NCI-H524 (cell line): ENCODE measurements around the gene MESD.

ENCODE experiments used
- DNase-seq, 2 experiments: peaks; one replicate each; lab custom pipeline; 2025; lab: John Stamatoyannopoulos, UW

MESD gene

DNA sequence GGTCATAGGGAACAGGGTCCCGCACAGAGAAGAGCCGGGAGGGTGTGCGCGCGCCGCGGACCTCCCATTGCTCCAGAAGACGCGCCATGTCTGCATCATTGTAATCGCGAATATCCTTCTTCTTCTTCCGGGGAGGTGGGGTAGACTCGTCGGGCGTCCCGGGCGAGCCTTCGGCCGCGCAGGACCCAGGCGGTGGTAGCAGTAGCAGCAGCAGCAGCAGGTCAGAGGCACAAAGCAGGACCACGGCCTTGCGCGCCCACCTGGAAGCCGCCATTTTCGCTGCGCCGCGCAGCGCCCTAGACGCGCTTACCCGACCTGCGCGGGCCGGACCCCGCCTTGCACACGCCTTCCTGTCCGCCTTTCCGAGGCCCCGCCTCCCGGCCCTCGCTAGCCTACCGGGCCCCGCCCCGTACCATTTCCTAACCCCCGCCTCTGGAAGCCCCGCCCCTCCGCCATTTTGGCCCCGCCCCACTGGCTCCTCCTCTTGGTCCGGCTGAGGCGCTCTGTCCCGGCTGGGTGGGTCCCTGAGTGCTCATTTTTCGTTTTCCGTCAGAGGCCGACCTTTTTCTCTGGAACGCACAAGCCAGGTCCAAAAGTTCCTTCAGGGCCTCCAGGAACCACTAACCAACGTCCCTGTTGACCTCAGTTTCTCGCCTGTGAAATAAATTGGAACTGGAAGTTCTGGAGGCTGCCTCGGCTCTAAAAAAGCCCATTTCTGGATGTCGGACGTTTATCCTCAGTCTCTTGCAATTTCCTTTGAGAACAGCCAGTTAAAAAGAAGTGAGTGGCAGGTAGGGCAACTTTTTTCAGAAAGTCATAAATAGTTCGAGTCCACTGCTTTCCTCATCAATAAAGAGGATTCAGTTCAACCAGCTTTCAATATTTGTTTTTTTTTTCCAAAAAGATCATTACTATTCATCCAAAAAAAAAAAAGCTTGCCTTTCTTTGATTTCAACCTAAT lies at the start of gene MESD:
TSS of gene MESD (minus strand) at position 302 of the 961 bp plus-strand sequence. CDS start at position 274, 28 bp downstream.
- peak; percentile 93 to 95 for DNase-seq

DNA sequence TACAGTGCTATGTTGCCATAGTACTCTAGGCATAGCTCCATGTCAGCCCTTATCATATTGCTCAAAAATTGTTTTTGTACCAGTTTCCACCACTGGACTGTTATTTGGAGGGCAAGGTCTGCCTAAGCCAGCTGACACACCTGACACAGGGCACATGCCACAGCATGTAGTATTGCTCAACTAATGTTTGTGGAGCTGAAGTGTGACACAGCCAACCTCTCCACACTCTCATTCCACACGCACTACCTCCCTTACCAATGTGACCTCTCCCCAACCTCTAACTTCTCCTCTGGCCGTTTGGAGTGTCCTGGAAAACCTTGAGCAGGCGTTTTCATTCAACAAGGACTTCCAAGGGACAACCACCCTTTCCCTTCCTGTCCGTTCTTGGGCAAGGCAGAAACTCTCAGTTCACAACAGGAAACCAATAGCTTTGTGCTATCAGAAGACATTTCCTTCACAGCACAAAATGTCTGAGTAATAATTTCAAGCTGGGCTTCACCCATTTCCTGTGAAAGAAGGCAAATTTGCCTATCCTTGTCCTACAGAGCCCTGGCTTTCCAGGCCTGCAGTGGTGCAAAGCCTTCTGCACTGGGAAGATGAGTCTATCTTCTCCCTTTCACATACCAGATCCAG lies 49.5 kb upstream of the MESD start:
- no peak for DNase-seq

- DNase-seq, result no peak
Measured at GRCh38 chr15:81037952-81038743, 48.5 kb upstream of the MESD start.

DNA sequence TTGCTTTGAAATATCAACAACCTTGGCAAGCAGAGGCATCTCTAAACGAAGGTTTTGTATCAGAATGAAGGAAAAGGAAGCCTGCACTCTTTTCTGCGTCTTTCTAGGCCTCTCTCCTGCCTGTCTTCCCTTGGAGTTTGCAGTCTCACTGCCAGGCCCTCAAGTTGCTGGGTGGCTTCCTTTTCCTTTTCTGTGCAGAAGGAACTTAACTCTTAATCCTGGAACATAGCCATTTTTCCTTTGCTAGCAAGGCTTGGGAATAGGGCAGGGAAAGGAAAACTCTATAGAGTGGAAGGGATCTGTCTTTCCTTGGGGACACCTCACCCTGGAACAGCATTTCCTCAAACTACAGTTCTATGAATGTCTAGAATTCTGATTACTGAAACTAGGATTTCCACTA lies 43.9 kb upstream of the MESD start:
- DNase-seq, result no peak

DNA sequence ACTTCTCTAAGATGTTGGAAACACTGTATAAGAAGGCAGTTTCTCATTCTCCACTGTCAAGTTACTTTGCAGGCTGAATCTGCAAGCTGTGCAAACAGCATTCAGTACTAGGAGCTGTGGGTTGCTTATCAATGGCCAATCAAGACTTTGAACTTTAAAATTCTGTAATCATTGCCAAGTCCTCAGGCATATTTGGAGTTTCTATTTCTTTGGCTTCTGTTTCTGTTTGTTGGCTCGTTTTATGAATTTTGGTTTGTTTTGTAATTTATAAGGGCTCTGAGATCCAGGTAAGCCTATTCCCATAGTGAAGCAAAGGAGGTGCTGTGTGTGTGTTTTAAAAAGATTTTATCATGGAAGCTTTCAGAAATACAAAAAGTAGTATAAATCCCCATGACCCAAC lies 43.2 kb upstream of the MESD start:
- DNase-seq, result no peak

DNA sequence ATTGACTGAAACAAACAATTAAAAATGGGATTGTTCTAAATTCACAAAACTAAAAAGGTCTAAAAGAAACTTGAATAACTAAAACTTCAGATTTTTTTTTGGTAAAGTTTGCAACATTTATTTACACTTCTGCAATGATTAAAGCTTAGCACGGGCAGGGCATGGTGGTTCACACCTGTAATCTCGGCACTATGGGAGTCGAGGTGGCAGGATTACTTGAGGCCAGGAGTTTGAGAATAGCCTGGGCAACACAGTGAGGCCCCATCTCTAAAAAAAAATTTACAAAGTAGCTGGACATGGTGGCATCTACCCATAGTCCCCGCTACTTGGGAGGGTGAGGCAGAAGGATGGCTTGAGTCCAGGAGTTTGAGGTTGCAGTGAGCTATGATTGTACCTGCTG lies 42.7 kb upstream of the MESD start:
- no peak for DNase-seq

DNA sequence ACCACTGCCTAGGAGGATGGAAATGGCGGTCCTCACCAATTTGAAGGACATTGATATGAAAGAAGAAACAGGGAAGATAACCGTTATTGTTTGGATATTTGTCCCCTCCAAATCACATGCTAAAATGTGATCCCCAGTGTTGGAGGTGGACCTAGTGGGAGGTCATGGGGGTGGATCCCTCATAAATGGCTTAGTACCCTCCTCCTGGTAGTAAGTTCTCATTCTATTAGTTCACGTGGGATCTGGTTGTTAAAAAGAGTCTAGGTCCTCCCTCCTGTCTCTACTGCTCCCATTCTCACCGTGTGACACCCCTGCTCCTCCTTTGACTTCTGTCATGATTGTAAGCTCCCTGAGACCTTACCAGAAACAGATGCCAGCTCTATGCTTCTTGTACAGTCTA lies 41.6 kb upstream of the MESD start:
- no peak for DNase-seq

- no peak for DNase-seq
Measured at GRCh38 chr15:81030301-81030750, 40.7 kb upstream of the MESD start.

DNA sequence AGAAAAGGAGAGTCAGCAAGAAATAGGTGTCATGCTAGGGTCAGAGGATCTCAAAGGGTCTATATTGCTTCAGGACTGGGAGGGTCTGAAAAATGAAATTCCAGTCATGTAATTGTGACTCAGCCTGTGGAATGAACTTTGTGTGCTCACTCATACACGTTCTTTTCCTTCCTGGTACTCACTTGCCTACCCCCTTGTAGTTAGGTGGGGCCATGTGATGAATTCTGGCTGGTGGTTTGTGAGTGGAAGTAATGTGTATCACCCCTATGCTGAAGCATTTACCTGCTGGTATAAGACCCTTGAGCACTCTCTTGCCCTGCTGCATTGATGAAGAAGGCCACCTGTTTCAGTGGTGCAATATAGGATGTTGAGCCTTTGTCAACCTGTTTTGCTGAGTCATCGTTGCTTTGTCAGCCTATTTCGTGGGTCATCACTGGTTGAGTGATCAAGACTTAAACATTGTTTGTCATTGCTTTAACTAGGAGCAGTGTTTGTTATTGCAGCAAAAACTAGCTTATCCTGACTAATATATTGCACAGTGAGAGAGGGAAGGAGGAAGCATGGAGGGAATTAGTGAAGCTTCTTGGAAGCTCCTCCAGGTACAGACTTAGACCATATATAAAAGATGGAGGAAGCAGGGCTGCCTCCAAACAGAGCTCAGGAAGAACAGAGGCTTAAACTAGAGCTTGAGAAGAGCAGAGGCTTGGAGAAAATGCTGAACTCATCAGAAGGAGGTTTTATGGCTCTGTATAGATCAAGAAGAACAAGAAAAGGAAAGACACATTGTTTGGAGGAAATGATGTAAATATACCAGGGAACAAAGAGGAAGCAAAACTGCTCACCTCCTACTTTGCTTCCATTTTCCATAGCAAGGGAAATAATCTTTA lies 40.0 kb upstream of the MESD start:
- DNase-seq, result no peak

DNA sequence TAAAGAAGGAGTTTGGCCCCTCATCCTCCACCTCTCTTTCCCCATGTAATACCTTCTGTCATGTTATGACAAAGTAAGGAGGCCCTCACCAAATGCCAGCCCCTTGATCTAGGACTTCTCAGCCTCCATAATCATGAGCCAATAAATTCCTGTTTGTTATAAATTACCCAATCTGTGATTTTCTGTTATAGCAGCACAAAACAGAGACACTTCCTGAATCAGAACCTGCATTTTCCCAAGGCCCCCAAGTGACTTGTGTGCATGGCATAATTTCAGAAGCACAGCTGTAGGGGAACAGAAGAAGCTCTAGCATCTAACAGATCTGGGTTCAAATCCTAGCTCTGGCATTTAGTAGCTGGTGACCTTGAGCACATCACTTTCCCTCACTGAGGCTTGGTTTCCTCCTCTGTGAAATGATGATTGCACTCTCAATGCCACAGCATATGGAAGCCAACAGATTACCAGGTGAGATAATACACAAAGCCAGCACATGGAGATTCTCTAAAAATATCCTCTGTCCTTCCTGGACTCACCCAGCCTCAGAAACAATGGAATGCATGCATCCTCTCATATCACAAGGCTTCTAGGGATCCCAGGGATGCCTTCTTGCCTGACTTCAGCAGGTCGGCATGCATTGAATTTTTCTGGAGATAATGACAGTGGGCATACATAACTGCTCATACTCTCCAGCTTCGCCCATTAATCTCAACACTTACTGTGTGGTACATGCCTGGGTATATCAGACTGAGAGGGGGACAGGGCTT lies 37.4 kb upstream of the MESD start:
- no peak for DNase-seq

DNA sequence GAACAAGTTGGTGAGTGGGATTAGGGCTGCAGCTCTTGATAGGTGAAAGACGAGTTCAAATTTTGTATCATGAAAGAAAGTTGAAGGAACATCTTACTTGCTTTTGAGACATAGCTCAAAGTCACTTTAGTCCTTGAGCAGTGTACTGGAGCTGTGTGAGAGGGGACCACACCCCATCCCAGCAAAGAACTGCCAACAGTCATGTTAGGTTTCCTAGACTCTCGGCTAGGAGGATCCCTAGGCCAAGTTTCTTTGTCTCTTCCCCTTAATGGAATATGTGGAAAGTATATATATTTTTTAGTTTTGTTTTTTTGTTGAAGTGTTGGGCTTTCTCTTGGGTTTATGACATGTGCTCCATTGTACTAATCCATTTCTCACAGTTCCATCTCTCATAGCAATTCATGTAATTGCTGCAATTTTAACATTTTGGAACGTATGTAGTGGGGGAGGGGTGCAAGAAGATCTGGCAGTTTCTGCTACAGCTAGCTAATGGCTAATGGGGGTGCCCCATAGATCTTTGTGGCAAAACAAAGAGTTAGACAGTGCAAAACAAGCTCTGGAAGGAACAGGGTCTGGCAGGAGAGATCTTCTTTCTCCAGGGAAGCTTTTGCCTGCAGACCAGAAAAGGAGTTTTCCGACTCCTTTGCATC lies 36.2 kb upstream of the MESD start:
- no peak for DNase-seq

DNA sequence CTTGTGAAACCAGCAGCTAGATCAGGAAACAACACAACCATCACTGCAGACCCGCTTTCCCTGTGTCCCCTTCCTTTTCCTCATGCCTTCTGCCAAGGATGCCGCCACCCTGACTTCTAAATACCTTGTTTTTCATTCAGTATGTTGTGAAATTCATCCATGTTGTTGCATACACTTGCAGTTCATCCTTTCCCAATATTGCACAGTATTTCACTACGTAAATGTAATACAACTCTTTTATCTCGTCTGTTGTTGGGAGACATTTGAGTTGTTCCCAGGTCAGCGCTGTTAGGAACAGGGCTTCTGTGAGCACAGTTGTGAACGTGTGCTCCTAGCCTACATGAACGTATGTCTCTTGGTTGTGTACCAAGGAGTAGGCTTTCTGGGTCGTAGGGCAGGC lies 35.3 kb upstream of the MESD start:
- no peak for DNase-seq

- peak in 1 of 2 experiments; percentile 39 for DNase-seq
Measured at GRCh38 chr15:81024265-81024872, 34.8 kb upstream of the MESD start.

GRCh38 chr15:81023483-81024264 lies 34.1 kb upstream of the MESD start:
- DNase-seq, result no peak

GRCh38 chr15:81021321-81021720 lies 31.7 kb upstream of the MESD start:
- DNase-seq, result no peak

- DNase-seq, result no peak
Measured at GRCh38 chr15:81018197-81018596, 28.6 kb upstream of the MESD start.

DNA sequence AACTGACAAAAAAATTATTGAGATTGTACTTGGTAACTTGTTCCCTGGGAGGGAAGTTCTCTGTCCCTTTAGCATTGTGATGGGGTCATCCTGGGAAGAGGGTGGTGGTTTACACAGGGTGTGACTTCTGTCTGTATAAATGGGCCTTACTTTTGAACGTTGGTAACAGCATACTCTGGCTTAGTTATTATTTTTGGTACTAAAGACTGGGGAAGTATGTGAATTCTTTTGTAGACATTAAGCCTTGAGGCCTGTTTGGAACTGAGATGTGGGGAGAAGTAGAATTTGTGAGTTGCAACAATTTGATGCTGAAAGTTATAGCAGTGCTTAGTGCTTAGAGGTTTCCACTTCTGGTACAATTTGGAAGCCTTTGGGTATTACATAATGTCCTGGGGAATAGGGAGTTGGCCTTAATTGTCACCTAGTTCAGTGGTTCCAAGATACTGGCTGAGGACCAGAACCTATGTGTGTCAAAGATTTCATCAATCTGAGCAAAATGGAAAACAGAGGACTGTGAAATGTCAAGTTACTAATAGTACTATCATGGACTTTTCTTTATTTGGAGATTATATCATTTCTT lies 27.0 kb upstream of the MESD start:
- DNase-seq, result no peak
